Nephron (organoid): ENCODE measurements around the gene TMEM255A.

Source experiments
- H3K27ac Mint-ChIP-seq, 3 experiments: 2 replicates each; pipeline ENCODE4 v1.8.0; 2020; ENCODE audit warnings: mixed read lengths in 3 of 3, mild to moderate bottlenecking in 2 of 3, moderate library complexity in 1 of 3
- H3K27me3 Mint-ChIP-seq: 2 replicates; pipeline ENCODE4 v1.8.0; 2021; ENCODE audit warnings: low read depth, mild to moderate bottlenecking, moderate library complexity, mixed read lengths
- H3K36me3 Mint-ChIP-seq: 2 replicates; pipeline ENCODE4 v1.8.0; 2020; ENCODE audit warnings: low read depth, mixed read lengths
- H3K4me1 Mint-ChIP-seq: 2 replicates; pipeline ENCODE4 v1.8.0; 2020; ENCODE audit warnings: mixed read lengths
- H3K4me3 Mint-ChIP-seq, 3 experiments: 2 replicates each; pipeline ENCODE4 v1.8.0; 2020; ENCODE audit warnings: mild to moderate bottlenecking in 3 of 3, mixed read lengths in 3 of 3, moderate library complexity in 2 of 3
- H3K9me3 Mint-ChIP-seq: 2 replicates; pipeline ENCODE4 v1.8.0; 2020; ENCODE audit warnings: mixed read lengths
- CTCF ChIP-seq, 3 experiments: fragments of 200-600 bp; sonication (generic); IDR thresholded peaks; one replicate each; pipeline ENCODE4 v1.5.0; 2021; ENCODE audit warnings: antibody characterized with exemption in 3 of 3; ENCODE audit not compliant: unreplicated experiment in 3 of 3

TMEM255A gene

GRCh38 chrX:120282697-120283096 lies 28.6 kb downstream of the TMEM255A start:
- Mint-ChIP-seq H3K27ac (no peak overlapping the region), H3K36me3 (no peaks in the 10 kb centered on the region), H3K4me1 (no peaks in the 10 kb centered on the region), H3K9me3 (no peaks in the 10 kb centered on the region), H3K27me3 (no peaks in the 10 kb centered on the region), H3K4me3 (no peak overlapping the region)
- TF ChIP-seq CTCF (IDR thresholded peaks at IDR 0.05; ENCODE audit: unreplicated experiment in 3 of 3) = no peak

GRCh38 chrX:120281761-120282160 lies 29.5 kb downstream of the TMEM255A start:
- no peaks in the 10 kb centered on the region for H3K4me1 Mint-ChIP-seq
- no peak for TF ChIP-seq CTCF (IDR thresholded peaks at IDR 0.05; ENCODE audit: unreplicated experiment in 3 of 3)
- H3K27ac Mint-ChIP-seq = no peak overlapping the region
- no peaks in the 10 kb centered on the region for H3K36me3 Mint-ChIP-seq
- H3K9me3 Mint-ChIP-seq = no peaks in the 10 kb centered on the region
- no peaks in the 10 kb centered on the region for H3K27me3 Mint-ChIP-seq
- no peak overlapping the region for H3K4me3 Mint-ChIP-seq

GRCh38 chrX:120281021-120281624 lies 30.1 kb downstream of the TMEM255A start:
- Mint-ChIP-seq H3K36me3 (no peaks in the 10 kb centered on the region), H3K27me3 (no peaks in the 10 kb centered on the region), H3K27ac (no peak overlapping the region), H3K4me1 (no peaks in the 10 kb centered on the region), H3K4me3 (no peak overlapping the region), H3K9me3 (no peaks in the 10 kb centered on the region)
- TF ChIP-seq CTCF (IDR thresholded peaks at IDR 0.05; ENCODE audit: unreplicated experiment in 3 of 3) = no peak

GRCh38 chrX:120274958-120275357 lies 36.3 kb downstream of the TMEM255A start:
- Mint-ChIP-seq H3K27me3 (no peaks in the 10 kb centered on the region), H3K9me3 (no peaks in the 10 kb centered on the region), H3K36me3 (no peaks in the 10 kb centered on the region), H3K4me3 (no peak overlapping the region), H3K27ac (no peak overlapping the region), H3K4me1 (no peaks in the 10 kb centered on the region)
- no peak for TF ChIP-seq CTCF (IDR thresholded peaks at IDR 0.05; ENCODE audit: unreplicated experiment in 3 of 3)

- no peaks in the 10 kb centered on the region for H3K9me3 Mint-ChIP-seq
- H3K27ac Mint-ChIP-seq = no peak overlapping the region
- H3K27me3 Mint-ChIP-seq = no peaks in the 10 kb centered on the region
- no peak overlapping the region for H3K4me3 Mint-ChIP-seq
- no peak for TF ChIP-seq CTCF (IDR thresholded peaks at IDR 0.05; ENCODE audit: unreplicated experiment in 3 of 3)
- no peaks in the 10 kb centered on the region for H3K4me1 Mint-ChIP-seq
- no peaks in the 10 kb centered on the region for H3K36me3 Mint-ChIP-seq
Observed at GRCh38 chrX:120274145-120274544, 37.1 kb downstream of the TMEM255A start.

GRCh38 chrX:120271218-120271617 lies 40.0 kb downstream of the TMEM255A start:
- no peak for TF ChIP-seq CTCF (IDR thresholded peaks at IDR 0.05; ENCODE audit: unreplicated experiment in 3 of 3)
- no peak overlapping the region for H3K27ac Mint-ChIP-seq
- H3K36me3 Mint-ChIP-seq = no peaks in the 10 kb centered on the region
- no peak overlapping the region for H3K4me3 Mint-ChIP-seq
- H3K9me3 Mint-ChIP-seq = no peaks in the 10 kb centered on the region
- H3K27me3 Mint-ChIP-seq = no peaks in the 10 kb centered on the region
- H3K4me1 Mint-ChIP-seq = no peaks in the 10 kb centered on the region
